ENCODE data around the gene KIF5A.

The KIF5A gene

GRCh38 chr12:57602544-57602943 is 52.7 kb downstream of the KIF5A start:
- no peak for DNase-seq (ENCODE audit: low read depth in 2 of 2)
- TF ChIP-seq CTCF (IDR thresholded peaks at IDR 0.05; ENCODE audit: low read depth, low read length), result no peak
- H3K4me3 ChIP-seq (replicated peaks in 1 of 2; ENCODE audit: low read depth in 2 of 2, low read length in 2 of 2), result no peak overlapping the region

- DNase-seq (ENCODE audit: low read depth in 2 of 2), result no peak
- TF ChIP-seq CTCF (IDR thresholded peaks at IDR 0.05; ENCODE audit: low read depth, low read length), result no peak
These were observed 53.5 kb downstream of the KIF5A start for GRCh38 chr12:57603324-57603723.

GRCh38 chr12:57603815-57604453 is 54.1 kb downstream of the KIF5A start:
- peak; percentile 35 to 74 for DNase-seq (ENCODE audit: low read depth in 2 of 2)
- peak overlapping the region; percentile 59 to 72 for H3K4me3 ChIP-seq (replicated peaks in 1 of 2; ENCODE audit: low read depth in 2 of 2, low read length in 2 of 2)
- no peak for TF ChIP-seq CTCF (IDR thresholded peaks at IDR 0.05; ENCODE audit: low read depth, low read length)

More at GRCh38 chr12:57603324-57603723, 53.5 kb downstream of the KIF5A start:
- H3K4me3 ChIP-seq (replicated peaks in 1 of 2; ENCODE audit: low read depth in 2 of 2, low read length in 2 of 2), result no peak overlapping the region

GRCh38 chr12:57604454-57604991 is 54.7 kb downstream of the KIF5A start, which contains the start of gene DTX3:
DTX3 (plus strand) TSS chr12:57604824; CDS start chr12:57606518, 1,694 bp downstream.
- no peak for TF ChIP-seq CTCF (IDR thresholded peaks at IDR 0.05; ENCODE audit: low read depth, low read length)
- peak; percentile 10 to 39 for DNase-seq (ENCODE audit: low read depth in 2 of 2)
- H3K4me3 ChIP-seq (replicated peaks in 1 of 2; ENCODE audit: low read depth in 2 of 2, low read length in 2 of 2), result peak within 1 kb of the TSS; percentile 59 to 72

- TF ChIP-seq CTCF (IDR thresholded peaks at IDR 0.05; ENCODE audit: low read depth, low read length), result no peak
- peak in 1 of 2 donors; percentile 35 for DNase-seq (ENCODE audit: low read depth in 2 of 2)
These were observed 55.4 kb downstream of the KIF5A start for GRCh38 chr12:57604992-57605810.

GRCh38 chr12:57605811-57606311 is 56.0 kb downstream of the KIF5A start:
- no peak for DNase-seq (ENCODE audit: low read depth in 2 of 2)
- no peak overlapping the region for H3K4me3 ChIP-seq (replicated peaks in 1 of 2; ENCODE audit: low read depth in 2 of 2, low read length in 2 of 2)
- TF ChIP-seq CTCF (IDR thresholded peaks at IDR 0.05; ENCODE audit: low read depth, low read length), result no peak

More at GRCh38 chr12:57604992-57605810, 55.4 kb downstream of the KIF5A start:
- peak overlapping the region; percentile 59 to 72 for H3K4me3 ChIP-seq (replicated peaks in 1 of 2; ENCODE audit: low read depth in 2 of 2, low read length in 2 of 2)

Data from cardiac fibroblast (primary cell).